ENCODE data around the gene PXN. TPM values are rescaled to one million over a fixed set of nuclear protein-coding genes. Genes with fewer than 3 reads are reported as not detected.
A peak's percentile ranks its signal among the peaks of the same experiment; 100 is the strongest.

PXN gene
- total and polyA plus RNA-seq, 11 donors = 34.3 to 103 (median 69.9) TPM

- 49 to 66% (median 53%) methylated on average over 18 of the region's 18 CpGs for WGBS, 4 donors
- DNase-seq (peak in 2 of 5 donors; percentile 54 to 67), ATAC-seq (peak in 3 of 4 donors; percentile 4 to 8 (median 4))
- Histone ChIP-seq H3K36me3 (no peaks in the 10 kb centered on the region), H3K27ac (peak overlapping the region; percentile 81 to 97 (median 92)), H3K4me3 (peak overlapping the region in 8 of 12 donors; percentile 0 to 18 (median 13)), H3K27me3 (no peaks in the 10 kb centered on the region), H3K9me3 (no peaks in the 10 kb centered on the region), H3K4me1 (peaks cover 66 to 100% (median 100%) of the 10 kb centered on the region in 12 donors)
- TF ChIP-seq POLR2A (IDR thresholded peaks at IDR 0.05) = no peak
- TF ChIP-seq CTCF (IDR thresholded peaks at IDR 0.05) = peak in 3 of 12 donors; percentile 15 to 26 (median 23)
- intact Hi-C loops (cut with DNase I) = loop anchor here in 1 of 10 donors (2.0 kb wide), 1 partner anchor 13 kb away; no protein-coding TSS in a partner anchor
These were observed 29.9 kb downstream of the PXN start for GRCh38 chr12:120235369-120236323.

GRCh38 chr12:120234643-120235368 is 30.7 kb downstream of the PXN start:
- Histone ChIP-seq H3K27me3 (no peaks in the 10 kb centered on the region), H3K36me3 (no peaks in the 10 kb centered on the region), H3K27ac (peak overlapping the region; percentile 81 to 97 (median 92)), H3K4me1 (peaks cover 62 to 100% (median 100%) of the 10 kb centered on the region in 12 donors), H3K4me3 (peak overlapping the region in 8 of 12 donors; percentile 0 to 18 (median 13)), H3K9me3 (no peaks in the 10 kb centered on the region)
- 13 to 32% (median 22%) methylated on average over 13 of the region's 13 CpGs for WGBS, 4 donors
- intact Hi-C loops (cut with DNase I) = loop anchor here in 1 of 10 donors (2.0 kb wide), 1 partner anchor 14 kb away; no protein-coding TSS in a partner anchor
- ATAC-seq (peak; percentile 59 to 83 (median 74)), DNase-seq (peak; percentile 85 to 95 (median 90))
- TF ChIP-seq CTCF (IDR thresholded peaks at IDR 0.05) = peak; percentile 22 to 66 (median 46)
- peak in 1 of 2 donors; percentile 15 for TF ChIP-seq POLR2A (IDR thresholded peaks at IDR 0.05)

- DNase-seq = peak; percentile 59 to 89 (median 71)
- intact Hi-C loops (cut with DNase I) = no loop called here
These were observed 34.1 kb downstream of the PXN start for GRCh38 chr12:120231316-120232011.

More at GRCh38 chr12:120231316-120232011, 34.1 kb downstream of the PXN start:
- no peaks in the 10 kb centered on the region for H3K27me3 ChIP-seq
- H3K9me3 ChIP-seq = no peaks in the 10 kb centered on the region
- peaks cover 0 to 7% (median 2%) of the 10 kb centered on the region in 9 donors for H3K36me3 ChIP-seq
- H3K27ac ChIP-seq = peak overlapping the region; percentile 61 to 97 (median 92)
- WGBS, 4 donors = 28 to 48% (median 38%) methylated on average over 2 to 3 of the region's 3 CpGs
- ATAC-seq = peak in 3 of 4 donors; percentile 16 to 45 (median 26)
- no peak for TF ChIP-seq CTCF (IDR thresholded peaks at IDR 0.05)
- no peak for TF ChIP-seq POLR2A (IDR thresholded peaks at IDR 0.05)
- H3K4me1 ChIP-seq = peaks cover 57 to 100% (median 94%) of the 10 kb centered on the region in 12 donors
- H3K4me3 ChIP-seq = peak overlapping the region in 3 of 12 donors; percentile 0 to 24 (median 22)
